Activated naive CD8-positive, alpha-beta T cell (primary cell): ENCODE results near the gene EFCAB10.
"Not testable (repeated sequence)": the region's sequence is repeated elsewhere in the genome, so short reads cannot be mapped to it uniquely, and the experiment has no call there.

Experiments used
- H3K27ac Mint-ChIP-seq: one replicate; pipeline ENCODE4 v1.8.0; 2021; ENCODE audit warnings: mixed read lengths
- H3K27me3 Mint-ChIP-seq: one replicate; pipeline ENCODE4 v1.8.0; 2021; ENCODE audit warnings: mixed read lengths
- H3K36me3 Mint-ChIP-seq: one replicate; pipeline ENCODE4 v1.8.0; 2021; ENCODE audit warnings: mixed read lengths
- H3K4me1 Mint-ChIP-seq: one replicate; pipeline ENCODE4 v1.8.0; 2021; ENCODE audit warnings: low read depth, mixed read lengths
- H3K4me3 Mint-ChIP-seq: one replicate; pipeline ENCODE4 v1.8.0; 2021; ENCODE audit warnings: mild to moderate bottlenecking, mixed read lengths
- H3K9me3 Mint-ChIP-seq: one replicate; pipeline ENCODE4 v1.8.0; 2021; ENCODE audit warnings: low read depth, mixed read lengths

The EFCAB10 gene

GRCh38 chr7:105583061-105583460 lies 1.8 kb upstream of the EFCAB10 start:
- Mint-ChIP-seq H3K27ac (no peak overlapping the region), H3K27me3 (peaks cover 3% of the 10 kb centered on the region)

DNA sequence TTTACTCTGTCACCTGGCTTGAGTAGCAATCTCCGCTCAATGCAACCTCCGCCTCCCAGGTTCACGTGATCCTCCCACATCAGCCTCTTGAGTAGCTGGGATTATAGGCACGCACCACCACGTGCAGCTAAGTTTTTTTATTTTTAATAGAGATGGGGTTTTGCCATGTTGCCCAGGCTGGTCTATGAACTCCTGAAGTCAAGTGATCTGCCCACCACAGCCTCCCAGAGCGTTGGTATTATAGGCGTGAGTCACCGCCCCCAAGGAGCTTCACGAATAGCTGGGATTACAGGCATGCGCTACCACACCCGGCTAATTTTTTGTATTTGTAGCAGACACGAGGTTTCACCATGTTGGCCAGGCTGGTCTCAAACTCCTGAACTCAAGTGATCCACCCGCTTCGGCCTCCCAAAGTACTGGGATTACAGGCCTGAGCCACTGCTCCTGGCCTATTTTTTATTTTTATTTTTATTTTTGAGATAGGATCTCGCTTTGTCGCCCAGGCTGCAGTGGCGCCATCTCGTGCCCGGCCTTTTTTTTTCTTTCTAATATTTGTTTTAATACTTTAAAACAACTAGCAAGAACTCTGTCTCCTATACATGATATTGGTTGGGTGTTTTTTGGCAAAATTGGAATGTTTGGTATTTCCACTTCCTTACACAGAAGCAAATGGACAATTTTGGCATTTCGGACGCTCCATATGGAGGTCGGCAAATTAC lies 1.1 kb downstream of the EFCAB10 start:
- no peak overlapping the region for H3K27ac Mint-ChIP-seq
- no peaks in the 10 kb centered on the region for H3K9me3 Mint-ChIP-seq
- H3K36me3 Mint-ChIP-seq, result peaks cover 3% of the 10 kb centered on the region
- peaks cover 3% of the 10 kb centered on the region for H3K27me3 Mint-ChIP-seq
- H3K4me3 Mint-ChIP-seq, result peak overlapping the region; percentile 74
- no peaks in the 10 kb centered on the region for H3K4me1 Mint-ChIP-seq

More at GRCh38 chr7:105583061-105583460, 1.8 kb upstream of the EFCAB10 start:
- Mint-ChIP-seq H3K4me1 (no peaks in the 10 kb centered on the region), H3K4me3 (no peak overlapping the region), H3K9me3 (no peaks in the 10 kb centered on the region), H3K36me3 (peaks cover 3% of the 10 kb centered on the region)

- no peaks in the 10 kb centered on the region for H3K4me1 Mint-ChIP-seq
- H3K4me3 Mint-ChIP-seq, result no peak overlapping the region
- no peak overlapping the region for H3K27ac Mint-ChIP-seq
- H3K36me3 Mint-ChIP-seq, result peaks cover 5% of the 10 kb centered on the region
- no peaks in the 10 kb centered on the region for H3K9me3 Mint-ChIP-seq
- H3K27me3 Mint-ChIP-seq, result peaks cover 3% of the 10 kb centered on the region
These were observed 2.8 kb downstream of the EFCAB10 start for GRCh38 chr7:105578496-105578895.

- peaks cover 1% of the 10 kb centered on the region for H3K27me3 Mint-ChIP-seq
- no peak overlapping the region for H3K27ac Mint-ChIP-seq
- no peaks in the 10 kb centered on the region for H3K9me3 Mint-ChIP-seq
- H3K4me3 Mint-ChIP-seq, result no peak overlapping the region
- no peaks in the 10 kb centered on the region for H3K4me1 Mint-ChIP-seq
- peaks cover 2% of the 10 kb centered on the region for H3K36me3 Mint-ChIP-seq
These were observed 4.0 kb downstream of the EFCAB10 start for GRCh38 chr7:105577251-105577650.

DNA sequence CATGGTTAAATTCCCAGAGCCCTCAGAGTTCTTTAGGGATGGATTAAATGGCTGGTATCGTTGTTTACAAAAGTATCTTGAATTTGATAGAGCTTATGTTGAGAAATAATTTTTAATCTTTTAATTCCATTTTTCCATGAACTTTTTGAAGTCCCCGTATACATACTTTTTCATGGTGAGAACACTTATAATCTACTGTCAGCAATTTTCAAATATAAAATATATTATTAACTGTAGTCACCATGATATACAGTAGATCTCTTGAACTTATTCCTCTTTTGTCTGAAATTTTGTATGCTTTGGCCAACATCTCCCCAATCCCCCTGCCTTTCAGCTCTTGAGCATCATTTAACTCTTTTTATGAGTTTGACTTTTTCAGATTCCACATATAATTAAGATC lies 9.4 kb downstream of the EFCAB10 start:
- H3K36me3 Mint-ChIP-seq, result peaks cover 4% of the 10 kb centered on the region
- H3K27ac Mint-ChIP-seq, result no peak overlapping the region
- H3K4me1 Mint-ChIP-seq, result no peaks in the 10 kb centered on the region
- H3K27me3 Mint-ChIP-seq, result no peaks in the 10 kb centered on the region
- no peaks in the 10 kb centered on the region for H3K9me3 Mint-ChIP-seq
- no peak overlapping the region for H3K4me3 Mint-ChIP-seq

DNA sequence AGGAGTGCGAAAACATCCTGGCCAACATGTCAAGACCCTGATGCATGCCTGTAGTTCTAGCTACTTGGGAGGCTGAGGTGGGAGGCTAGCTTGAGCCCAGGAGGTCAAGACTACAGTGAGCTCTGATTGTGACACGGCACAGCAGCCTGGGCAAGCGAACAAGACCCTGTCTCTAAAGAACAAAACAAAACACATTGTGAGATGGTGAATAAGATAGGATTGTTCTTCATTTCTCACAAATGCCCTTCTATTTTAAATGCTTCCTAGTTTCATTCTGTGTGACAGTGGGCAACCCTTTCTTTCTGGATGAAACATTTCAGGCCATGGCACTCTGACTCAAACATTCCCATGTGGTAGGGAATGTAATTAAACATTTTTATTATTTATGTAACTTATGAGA lies 13.5 kb downstream of the EFCAB10 start:
- H3K27me3 Mint-ChIP-seq, result no peaks in the 10 kb centered on the region
- H3K9me3 Mint-ChIP-seq, result no peaks in the 10 kb centered on the region
- no peak overlapping the region for H3K27ac Mint-ChIP-seq
- peaks cover 4% of the 10 kb centered on the region for H3K36me3 Mint-ChIP-seq
- no peaks in the 10 kb centered on the region for H3K4me1 Mint-ChIP-seq
- H3K4me3 Mint-ChIP-seq, result no peak overlapping the region

DNA sequence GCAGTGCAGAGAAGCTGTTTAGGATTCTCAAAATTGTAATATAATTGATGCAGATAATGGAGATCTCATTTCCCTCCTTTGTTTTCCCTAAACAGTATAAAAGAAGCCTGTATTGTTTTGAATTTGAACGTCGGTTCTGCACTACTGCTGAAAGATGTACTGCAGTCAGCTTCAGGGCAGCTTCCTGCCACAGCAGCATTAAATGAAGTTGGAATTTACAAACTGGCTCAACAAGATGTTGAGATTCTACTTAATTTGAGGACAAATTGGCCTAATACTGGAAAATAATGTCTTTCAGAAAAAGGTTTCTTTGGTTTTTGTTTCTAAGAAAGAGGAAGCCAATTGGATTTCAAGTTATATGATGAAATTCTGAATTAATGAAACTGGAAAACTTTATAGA lies 14.3 kb downstream of the EFCAB10 start:
- H3K36me3 Mint-ChIP-seq, result peaks cover 4% of the 10 kb centered on the region
- no peaks in the 10 kb centered on the region for H3K4me1 Mint-ChIP-seq
- H3K27ac Mint-ChIP-seq, result no peak overlapping the region
- no peaks in the 10 kb centered on the region for H3K27me3 Mint-ChIP-seq
- H3K9me3 Mint-ChIP-seq, result no peaks in the 10 kb centered on the region
- H3K4me3 Mint-ChIP-seq, result no peak overlapping the region

GRCh38 chr7:105565190-105565589 lies 16.1 kb downstream of the EFCAB10 start:
- Mint-ChIP-seq H3K4me1 (no peaks in the 10 kb centered on the region), H3K27ac (no peak overlapping the region), H3K27me3 (no peaks in the 10 kb centered on the region), H3K4me3 (no peak overlapping the region), H3K9me3 (no peaks in the 10 kb centered on the region), H3K36me3 (peaks cover 5% of the 10 kb centered on the region)

- no peak overlapping the region for H3K27ac Mint-ChIP-seq
- no peaks in the 10 kb centered on the region for H3K9me3 Mint-ChIP-seq
- H3K4me3 Mint-ChIP-seq, result no peak overlapping the region
- no peaks in the 10 kb centered on the region for H3K27me3 Mint-ChIP-seq
- peaks cover 8% of the 10 kb centered on the region for H3K36me3 Mint-ChIP-seq
- no peaks in the 10 kb centered on the region for H3K4me1 Mint-ChIP-seq
These were observed 21.4 kb downstream of the EFCAB10 start for GRCh38 chr7:105559926-105560325.

GRCh38 chr7:105538339-105538738 lies 43.0 kb downstream of the EFCAB10 start:
- no peaks in the 10 kb centered on the region for H3K9me3 Mint-ChIP-seq
- peaks cover 8% of the 10 kb centered on the region for H3K36me3 Mint-ChIP-seq
- no peaks in the 10 kb centered on the region for H3K27me3 Mint-ChIP-seq
- H3K4me1 Mint-ChIP-seq, result peaks cover 22% of the 10 kb centered on the region
- H3K4me3 Mint-ChIP-seq, result no peak overlapping the region
- no peak overlapping the region for H3K27ac Mint-ChIP-seq

- peak overlapping the region; percentile 96 for H3K27ac Mint-ChIP-seq
- peaks cover 2% of the 10 kb centered on the region for H3K36me3 Mint-ChIP-seq
- H3K4me3 Mint-ChIP-seq, result peak overlapping the region; percentile 95
- no peaks in the 10 kb centered on the region for H3K9me3 Mint-ChIP-seq
- H3K27me3 Mint-ChIP-seq, result no peaks in the 10 kb centered on the region
- H3K4me1 Mint-ChIP-seq, result peaks cover 32% of the 10 kb centered on the region
These were observed 48.4 kb downstream of the EFCAB10 start for GRCh38 chr7:105532709-105533460.

GRCh38 chr7:105531792-105532671 lies 49.3 kb downstream of the EFCAB10 start, which contains the start of gene RINT1:
Gene RINT1, plus strand, starts transcription at chr7:105532201. Its CDS starts 115 bp downstream, at chr7:105532316.
- H3K36me3 Mint-ChIP-seq, result peaks cover 2% of the 10 kb centered on the region
- peak within 1 kb of the TSS; percentile 95 for H3K4me3 Mint-ChIP-seq
- no peaks in the 10 kb centered on the region for H3K9me3 Mint-ChIP-seq
- H3K27me3 Mint-ChIP-seq, result no peaks in the 10 kb centered on the region
- H3K27ac Mint-ChIP-seq, result peak within 1 kb of the TSS; percentile 96
- H3K4me1 Mint-ChIP-seq, result peaks cover 32% of the 10 kb centered on the region

DNA sequence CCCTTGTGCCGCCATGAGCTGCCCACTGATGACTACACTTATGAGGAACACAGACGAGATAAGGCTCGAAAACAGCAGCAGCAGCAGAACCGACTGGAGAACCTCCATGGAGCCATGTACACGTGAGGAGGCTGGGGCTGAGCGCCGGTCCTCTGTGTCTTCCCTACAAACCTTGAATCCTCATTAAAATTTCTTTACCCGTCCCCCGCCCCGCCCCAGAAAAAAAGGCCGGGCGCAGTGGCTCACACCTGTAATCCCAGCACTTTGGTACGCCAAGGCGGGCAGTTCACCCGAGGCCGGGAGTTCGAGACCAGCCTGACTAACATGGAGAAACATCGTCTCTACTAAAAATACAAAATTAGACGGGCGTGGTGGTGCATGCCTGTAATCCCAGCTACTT lies 50.7 kb downstream of the EFCAB10 start:
- Mint-ChIP-seq H3K4me3 (peak overlapping the region; percentile 54), H3K27me3 (no peaks in the 10 kb centered on the region), H3K36me3 (no peaks in the 10 kb centered on the region), H3K27ac (peak overlapping the region; percentile 41), H3K9me3 (no peaks in the 10 kb centered on the region), H3K4me1 (peaks cover 29% of the 10 kb centered on the region)

DNA sequence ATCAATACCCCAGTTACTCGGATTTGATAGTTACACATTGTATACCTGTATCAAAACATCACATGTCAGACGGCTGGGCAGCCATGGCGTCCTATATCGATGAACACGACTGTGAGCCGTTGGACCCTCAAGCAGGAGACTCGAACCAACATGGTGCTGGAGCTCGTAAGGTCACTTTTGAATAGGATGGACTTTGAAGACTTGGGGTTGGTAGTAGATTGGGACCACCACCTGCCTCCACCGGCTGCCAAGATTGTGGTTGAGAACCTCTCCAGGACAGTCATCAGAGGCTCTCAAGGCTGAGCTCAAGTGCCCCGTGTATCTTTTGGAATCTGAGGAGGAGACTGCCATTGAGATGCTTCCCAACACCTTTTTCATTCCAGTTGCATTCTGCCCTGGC lies 51.2 kb downstream of the EFCAB10 start:
- peak overlapping the region; percentile 41 for H3K27ac Mint-ChIP-seq
- no peaks in the 10 kb centered on the region for H3K27me3 Mint-ChIP-seq
- H3K36me3 Mint-ChIP-seq, result no peaks in the 10 kb centered on the region
- no peaks in the 10 kb centered on the region for H3K9me3 Mint-ChIP-seq
- peaks cover 27% of the 10 kb centered on the region for H3K4me1 Mint-ChIP-seq
- H3K4me3 Mint-ChIP-seq, result peak overlapping the region; percentile 54

GRCh38 chr7:105527737-105528136 lies 53.6 kb downstream of the EFCAB10 start:
- H3K27me3 Mint-ChIP-seq, H3K27ac Mint-ChIP-seq, H3K36me3 Mint-ChIP-seq, H3K4me3 Mint-ChIP-seq, H3K9me3 Mint-ChIP-seq: not testable (repeated sequence)
- peaks cover 11% of the 10 kb centered on the region for H3K4me1 Mint-ChIP-seq
